ENCODE measurements around the gene CLTCL1.

The CLTCL1 gene

DNA sequence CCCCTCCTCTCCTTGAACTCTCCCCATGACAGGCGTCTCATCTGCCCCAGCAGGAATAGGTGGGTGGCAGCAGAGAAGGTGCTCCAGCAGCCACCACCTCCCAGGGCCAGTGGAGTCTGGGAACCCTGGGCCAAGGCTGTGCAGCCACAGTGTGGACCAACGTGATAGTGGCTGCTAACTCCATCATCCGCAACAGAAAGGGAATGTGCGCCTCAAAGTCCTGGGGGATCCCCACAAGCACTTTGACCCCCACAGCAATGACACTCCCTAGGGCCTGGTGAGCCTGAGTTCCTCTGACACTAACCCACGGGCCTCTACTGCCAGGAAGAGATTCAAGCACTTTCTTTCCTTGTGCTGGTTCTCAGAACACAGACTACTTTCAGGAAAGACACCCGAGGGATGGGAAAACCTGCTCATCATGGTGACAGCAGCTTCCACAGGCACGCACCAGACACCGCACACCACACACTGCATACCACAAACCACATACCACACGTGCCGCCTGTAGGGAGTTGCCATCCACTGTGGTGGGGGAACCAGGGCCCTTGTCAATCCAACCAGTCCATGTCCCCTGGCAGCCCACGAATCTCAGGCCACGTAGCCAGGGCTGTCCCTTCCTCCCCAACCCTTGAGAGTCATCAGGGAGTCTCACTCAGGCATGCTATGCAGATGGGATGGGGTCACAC is 109.6 kb downstream of the CLTCL1 start:
- no peak for DNase-seq
- intact Hi-C loops (cut with DNase I), result no loop called here

- no peak for DNase-seq
- intact Hi-C loops (cut with DNase I), result no loop called here
These were observed 110.6 kb downstream of the CLTCL1 start for GRCh38 chr22:19180740-19181410.

- no peak for DNase-seq
- intact Hi-C loops (cut with DNase I), result no loop called here
These were observed 111.3 kb downstream of the CLTCL1 start for GRCh38 chr22:19180234-19180633.

GRCh38 chr22:19179497-19180048 is 111.9 kb downstream of the CLTCL1 start:
- intact Hi-C loops (cut with DNase I), result loop anchor here (2.0 to 5.0 kb wide), 3 partner anchors 37 to 253 kb away; partner anchors contain the start of genes ESS2, HIRA and MRPL40
- DNase-seq, result peak; percentile 59 to 92 (median 80)

DNA sequence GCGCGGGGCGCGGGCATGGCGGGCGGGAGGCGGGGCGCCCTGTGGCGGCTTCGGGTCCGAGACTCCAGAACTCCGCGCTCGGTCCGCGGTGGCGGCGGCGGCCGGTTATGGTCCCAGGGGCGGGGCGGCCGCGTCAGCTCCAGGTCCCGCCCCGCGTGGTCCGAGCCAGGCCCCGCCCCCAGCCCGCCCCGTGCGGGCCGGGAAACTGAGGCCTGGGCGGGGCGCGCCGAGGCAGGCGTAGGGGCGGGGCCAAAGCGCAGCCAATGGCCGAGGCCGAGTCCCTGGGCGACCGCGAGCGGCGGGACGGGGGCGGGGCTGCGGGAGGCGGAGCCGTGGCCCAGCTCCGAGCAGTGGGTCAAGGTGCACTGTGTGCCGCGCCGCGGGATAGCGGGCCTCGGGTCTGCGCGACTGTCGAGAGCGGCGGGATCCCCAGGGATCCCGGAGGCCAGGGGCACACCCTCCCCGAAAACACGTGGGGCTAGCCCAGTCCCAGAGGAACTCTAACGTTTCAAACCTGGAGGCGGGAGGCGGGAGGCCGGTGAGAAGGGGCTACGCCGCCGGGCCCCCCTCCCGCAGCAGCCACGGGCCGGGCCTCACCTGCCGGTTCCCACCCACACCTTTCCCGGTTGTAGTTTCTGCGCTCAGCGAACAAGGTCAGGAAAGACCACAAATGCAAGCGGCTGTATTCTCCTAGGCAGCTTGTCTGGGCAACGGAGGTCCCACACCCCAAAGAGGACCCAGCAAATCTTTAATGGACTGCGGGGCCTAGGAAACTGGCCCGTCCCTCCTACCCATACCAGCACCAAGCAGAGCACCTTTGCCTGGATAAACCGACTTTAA is 112.6 kb downstream of the CLTCL1 start, which contains the start of gene SLC25A1:
Gene SLC25A1 (minus strand): TSS at position 80 of the 840 bp plus-strand sequence. CDS start 63 bp downstream, at position 17.
- intact Hi-C loops (cut with DNase I), result loop anchor here (2.0 to 5.0 kb wide), 3 partner anchors 37 to 253 kb away; partner anchors contain the start of genes ESS2, HIRA and MRPL40
- peak; percentile 80 to 97 (median 94) for DNase-seq

- intact Hi-C loops (cut with DNase I), result loop anchor here (2.0 to 5.0 kb wide), 3 partner anchors 36 to 254 kb away; partner anchors contain the start of genes ESS2, HIRA and MRPL40
- DNase-seq, result peak in 31 of 42 donors; percentile 8 to 70 (median 44)
These were observed 113.4 kb downstream of the CLTCL1 start for GRCh38 chr22:19178065-19178656.

- peak in 2 of 42 donors; percentile 20 to 21 for DNase-seq
These were observed 114.1 kb downstream of the CLTCL1 start for GRCh38 chr22:19177164-19178064.

GRCh38 chr22:19176732-19177131 is 114.8 kb downstream of the CLTCL1 start:
- intact Hi-C loops (cut with DNase I), result loop anchor here (5.0 kb wide), 2 partner anchors 34 to 256 kb away; partner anchors contain the start of genes ESS2, HIRA and MRPL40
- no peak for DNase-seq

More at GRCh38 chr22:19177164-19178064, 114.1 kb downstream of the CLTCL1 start:
- intact Hi-C loops (cut with DNase I), result loop anchor here (2.0 to 5.0 kb wide), 3 partner anchors 35 to 255 kb away; partner anchors contain the start of genes ESS2, HIRA and MRPL40

DNA sequence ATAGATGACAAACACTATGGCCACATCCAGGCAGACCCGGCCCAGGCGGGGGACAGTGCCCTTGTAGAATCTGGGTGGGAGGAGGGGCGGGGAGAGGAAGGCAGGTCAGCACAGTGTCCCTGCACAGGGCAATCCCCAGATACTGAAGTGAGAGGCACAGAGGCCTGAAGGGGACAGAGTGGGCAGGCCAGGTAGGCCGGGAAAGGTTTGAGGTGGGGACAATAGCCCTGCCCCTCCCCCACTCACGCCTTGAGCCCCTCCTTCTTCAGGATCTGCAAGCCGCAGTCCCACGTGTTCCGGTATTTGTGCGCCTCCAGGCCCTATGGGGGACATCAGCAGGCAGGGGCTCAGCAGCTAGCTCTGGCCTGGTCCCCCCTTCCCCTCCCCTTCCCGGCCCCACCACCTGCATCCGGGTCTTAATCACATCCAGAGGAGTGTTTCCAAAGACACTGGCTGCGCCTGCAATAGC is 115.3 kb downstream of the CLTCL1 start:
- DNase-seq, result no peak
- intact Hi-C loops (cut with DNase I), result loop anchor here (5.0 kb wide), 2 partner anchors 34 to 256 kb away; partner anchors contain the start of genes ESS2, HIRA and MRPL40

GRCh38 chr22:19175602-19176174 is 115.8 kb downstream of the CLTCL1 start:
- DNase-seq, result no peak
- intact Hi-C loops (cut with DNase I), result loop anchor here (5.0 kb wide), 2 partner anchors 33 to 257 kb away; partner anchors contain the start of genes ESS2, HIRA and MRPL40

- DNase-seq, result no peak
- intact Hi-C loops (cut with DNase I), result loop anchor here (5.0 kb wide), 2 partner anchors 33 to 257 kb away; partner anchors contain the start of genes ESS2, HIRA and MRPL40
These were observed 116.4 kb downstream of the CLTCL1 start for GRCh38 chr22:19175026-19175601.

- DNase-seq, result peak in 2 of 42 donors; percentile 28 to 31
- intact Hi-C loops (cut with DNase I), result loop anchor here (5.0 kb wide), 2 partner anchors 32 to 258 kb away; partner anchors contain the start of genes ESS2, HIRA and MRPL40
These were observed 117.2 kb downstream of the CLTCL1 start for GRCh38 chr22:19174106-19175025.

GRCh38 chr22:19173047-19174035 is 118.2 kb downstream of the CLTCL1 start:
- no peak for DNase-seq
- intact Hi-C loops (cut with DNase I), result no loop called here
